SK-MEL-5 (cell line): Measurements from ENCODE around the gene DMRT1. TPM values are rescaled to one million over a fixed set of nuclear protein-coding genes. Genes with fewer than 3 reads are reported as not detected.
"Not testable (repeated sequence)": the region's sequence is repeated elsewhere in the genome, so short reads cannot be mapped to it uniquely, and the experiment has no call there.

Source experiments
- DNase-seq: peaks from one replicate; pipeline ENCODE4 v3.0.0-alpha.2; 2016; ENCODE audit warnings: low read depth, low spot score
- in situ Hi-C: cut with HindIII; loops from 2 replicates; pipeline ENCODE4 v1.10.0; 2016; ENCODE audit warnings: low sequenced_read_pairs, high pct_unique_total_duplicates, low pct_unique_long_range_greater_than_20kb
- total RNA-seq: library from RNA; depleted of rRNA; stranded (reverse); fragments of >200 nt; shearing (Covaris generic); gene quantifications from 2 replicates; pipeline ENCODE4 v1.2.3, GENCODE V29; 2014

DMRT1 gene
- total RNA-seq, 1 experiment from 2014 or later, result not detected

- no peak for DNase-seq
- in situ Hi-C loops, result no loop called here
Measured at GRCh38 chr9:846852-847251, 5.4 kb downstream of the DMRT1 start.

GRCh38 chr9:847505-847904 lies 6.0 kb downstream of the DMRT1 start:
- in situ Hi-C loops, result no loop called here
- no peak for DNase-seq

GRCh38 chr9:849431-849830 lies 7.9 kb downstream of the DMRT1 start:
- in situ Hi-C loops, result no loop called here
- no peak for DNase-seq

- DNase-seq, result no peak
- in situ Hi-C loops, result no loop called here
Measured at GRCh38 chr9:852539-852938, 11.0 kb downstream of the DMRT1 start.

- DNase-seq, result no peak
- in situ Hi-C loops, result no loop called here
Measured at GRCh38 chr9:859251-859650, 17.8 kb downstream of the DMRT1 start.

GRCh38 chr9:860706-861105 lies 19.2 kb downstream of the DMRT1 start:
- in situ Hi-C loops, result no loop called here
- DNase-seq, result no peak

- DNase-seq, in situ Hi-C loops: not testable (repeated sequence)
Measured at GRCh38 chr9:861525-861924, 20.0 kb downstream of the DMRT1 start.

GRCh38 chr9:875119-875962 lies 33.8 kb downstream of the DMRT1 start:
- in situ Hi-C loops, result no loop called here
- no peak for DNase-seq

- DNase-seq, result no peak
- in situ Hi-C loops, result no loop called here
Measured at GRCh38 chr9:876425-876824, 34.9 kb downstream of the DMRT1 start.

- in situ Hi-C loops, result no loop called here
- no peak for DNase-seq
Measured at GRCh38 chr9:878239-878638, 36.7 kb downstream of the DMRT1 start.

GRCh38 chr9:880725-881124 lies 39.2 kb downstream of the DMRT1 start:
- in situ Hi-C loops, result no loop called here
- no peak for DNase-seq

- in situ Hi-C loops, result no loop called here
- no peak for DNase-seq
Measured at GRCh38 chr9:882416-882924, 41.0 kb downstream of the DMRT1 start.

- in situ Hi-C loops, result no loop called here
- DNase-seq, result no peak
Measured at GRCh38 chr9:883011-883410, 41.5 kb downstream of the DMRT1 start.

- no peak for DNase-seq
- in situ Hi-C loops, result no loop called here
Measured at GRCh38 chr9:886886-887285, 45.4 kb downstream of the DMRT1 start.

- in situ Hi-C loops, result no loop called here
- DNase-seq, result peak; percentile 38
Measured at GRCh38 chr9:892123-892522, 50.6 kb downstream of the DMRT1 start.

GRCh38 chr9:893115-893514 lies 51.6 kb downstream of the DMRT1 start:
- in situ Hi-C loops, result no loop called here
- no peak for DNase-seq

- DNase-seq, result peak; percentile 64
- in situ Hi-C loops, result no loop called here
Measured at GRCh38 chr9:893843-894420, 52.4 kb downstream of the DMRT1 start.

GRCh38 chr9:899440-900184 lies 58.1 kb downstream of the DMRT1 start:
- in situ Hi-C loops, result no loop called here
- DNase-seq, result no peak
